ENCODE data around the gene KLF9. TPM values are rescaled to one million over a fixed set of nuclear protein-coding genes. Genes with fewer than 3 reads are reported as not detected.

Gene KLF9
- total RNA-seq, 1 experiment from 2014 or later: 0.26 TPM

DNA sequence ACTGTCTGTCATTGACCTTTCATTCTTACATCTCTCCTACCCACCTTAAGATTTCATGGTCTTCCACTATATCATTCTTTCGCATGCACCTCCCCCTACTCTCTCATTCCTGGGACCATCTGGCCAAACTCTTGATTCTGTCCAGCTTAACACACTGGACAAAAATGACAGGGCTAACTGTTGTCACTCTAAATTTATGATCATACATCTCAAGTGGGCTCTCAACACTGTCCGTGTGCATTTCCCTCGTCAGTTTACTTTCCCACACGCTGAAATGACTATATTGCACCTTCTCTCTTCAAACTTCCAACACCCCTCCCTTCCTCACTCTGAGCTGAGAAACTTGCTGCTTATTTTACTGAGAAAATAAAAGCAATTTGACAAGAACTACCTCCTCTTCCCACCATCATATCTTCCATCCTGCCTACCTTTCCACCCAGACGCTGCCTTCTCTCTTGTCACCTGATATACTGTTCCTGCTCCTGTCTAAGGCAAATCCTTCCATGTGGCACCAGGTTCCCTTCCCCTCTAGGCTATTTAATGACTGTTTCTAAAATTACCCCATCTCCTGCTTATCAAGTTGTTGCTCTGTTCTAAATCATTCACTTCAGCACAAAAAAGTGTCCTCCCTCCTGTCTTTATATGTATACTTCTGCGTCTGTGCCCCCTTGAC lies 8.1 kb upstream of the KLF9 start:
- Histone ChIP-seq H2AFZ (ENCODE audit: low read length) (no peak overlapping the region), H2BK12ac (ENCODE audit: insufficient read length, low read depth, low read length) (no peak overlapping the region), H4K5ac (ENCODE audit: insufficient read length, low read depth, low read length) (no peak overlapping the region), H2BK20ac (ENCODE audit: low read depth, low read length, poor library complexity, severe bottlenecking) (no peak overlapping the region), H3K27ac (ENCODE audit: insufficient read length, low read depth, low read length) (no peak overlapping the region), H3K18ac (ENCODE audit: insufficient read length, low read depth, low read length) (no peak overlapping the region), H4K8ac (replicated peaks; ENCODE audit: insufficient read length, low read depth, low read length) (no peak overlapping the region), H4K91ac (ENCODE audit: insufficient read length, low read depth, low read length) (no peak overlapping the region), H3K14ac (ENCODE audit: insufficient read depth, low read length) (no peak overlapping the region), H2BK120ac (ENCODE audit: low read depth, low read length, poor library complexity, severe bottlenecking) (no peak overlapping the region), H3K79me1 (ENCODE audit: insufficient read depth, low read depth, low read length, poor library complexity, severe bottlenecking) (no peaks in the 10 kb centered on the region), H3K9me3 (ENCODE audit: control insufficient read depth, low read depth, low read length) (no peaks in the 10 kb centered on the region), H3K79me2 (ENCODE audit: insufficient read depth, low read length) (no peaks in the 10 kb centered on the region), H3K27me3 (ENCODE audit: insufficient read depth, low read length) (no peaks in the 10 kb centered on the region; the same call in 1 of the 2 replicates), H3T11ph (ENCODE audit: low read length) (no peak overlapping the region), H3K23me2 (ENCODE audit: insufficient read length, low read depth, low read length, poor library complexity, severe bottlenecking) (peaks cover 18% of the 10 kb centered on the region), H3K23ac (ENCODE audit: insufficient read length, low read depth, low read length) (no peak overlapping the region), H2BK15ac (ENCODE audit: low read depth, low read length) (no peak overlapping the region), H3K4me2 (ENCODE audit: insufficient read depth, insufficient read length, low read length) (no peak overlapping the region), H4K20me1 (ENCODE audit: control insufficient read depth, insufficient read depth, insufficient read length) (no peaks in the 10 kb centered on the region), H2BK5ac (ENCODE audit: insufficient read length, low read length) (no peak overlapping the region), H3K9ac (ENCODE audit: extremely low read depth, insufficient read length, low read length) (no peak overlapping the region), H3K56ac (ENCODE audit: insufficient read length, low read depth, low read length) (no peak overlapping the region), H3K4me1 (ENCODE audit: insufficient read depth, low read length) (peaks cover 5% of the 10 kb centered on the region; the same call in 1 of the 2 replicates), H3K4ac (ENCODE audit: low read depth, low read length) (no peak overlapping the region), H2AK5ac (ENCODE audit: insufficient read length, low read length) (no peak overlapping the region)
- H3K27ac Mint-ChIP-seq: no peak overlapping the region
- H3K4me1 Mint-ChIP-seq: peaks cover 19 to 29% of the 10 kb centered on the region in 2 experiments
- no peaks in the 10 kb centered on the region for H3K36me3 Mint-ChIP-seq (ENCODE audit: insufficient read depth in 1 of 3, low read depth in 3 of 3)
- no CpG with 5 or more reads among the region's 6 CpGs for WGBS (ENCODE audit: extremely low coverage, insufficient read length, low lambda C conversion rate)
- peak overlapping the region in 1 of 2 experiments; percentile 94; a peak in 1 of 5 replicates for H3K4me3 Mint-ChIP-seq
- TF ChIP-seq, protein P1, sequence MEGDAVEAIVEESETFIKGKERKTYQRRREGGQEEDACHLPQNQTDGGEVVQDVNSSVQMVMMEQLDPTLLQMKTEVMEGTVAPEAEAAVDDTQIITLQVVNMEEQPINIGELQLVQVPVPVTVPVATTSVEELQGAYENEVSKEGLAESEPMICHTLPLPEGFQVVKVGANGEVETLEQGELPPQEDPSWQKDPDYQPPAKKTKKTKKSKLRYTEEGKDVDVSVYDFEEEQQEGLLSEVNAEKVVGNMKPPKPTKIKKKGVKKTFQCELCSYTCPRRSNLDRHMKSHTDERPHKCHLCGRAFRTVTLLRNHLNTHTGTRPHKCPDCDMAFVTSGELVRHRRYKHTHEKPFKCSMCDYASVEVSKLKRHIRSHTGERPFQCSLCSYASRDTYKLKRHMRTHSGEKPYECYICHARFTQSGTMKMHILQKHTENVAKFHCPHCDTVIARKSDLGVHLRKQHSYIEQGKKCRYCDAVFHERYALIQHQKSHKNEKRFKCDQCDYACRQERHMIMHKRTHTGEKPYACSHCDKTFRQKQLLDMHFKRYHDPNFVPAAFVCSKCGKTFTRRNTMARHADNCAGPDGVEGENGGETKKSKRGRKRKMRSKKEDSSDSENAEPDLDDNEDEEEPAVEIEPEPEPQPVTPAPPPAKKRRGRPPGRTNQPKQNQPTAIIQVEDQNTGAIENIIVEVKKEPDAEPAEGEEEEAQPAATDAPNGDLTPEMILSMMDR (conservative IDR thresholded peaks at IDR 0.05): no peak
- peaks cover 48% of the 10 kb centered on the region for H3K27me3 Mint-ChIP-seq (ENCODE audit: low read depth)
- H3K9me3 Mint-ChIP-seq: no peaks in the 10 kb centered on the region
- no peak for DNase-seq

All from H9 (cell line).